NAMALWA (cell line): ENCODE measurements around the gene LFNG.

Source experiments
- DNase-seq: peaks from one replicate; pipeline ENCODE4 v3.0.0-alpha.2; 2015; ENCODE audit warnings: low spot score

The LFNG gene

DNA sequence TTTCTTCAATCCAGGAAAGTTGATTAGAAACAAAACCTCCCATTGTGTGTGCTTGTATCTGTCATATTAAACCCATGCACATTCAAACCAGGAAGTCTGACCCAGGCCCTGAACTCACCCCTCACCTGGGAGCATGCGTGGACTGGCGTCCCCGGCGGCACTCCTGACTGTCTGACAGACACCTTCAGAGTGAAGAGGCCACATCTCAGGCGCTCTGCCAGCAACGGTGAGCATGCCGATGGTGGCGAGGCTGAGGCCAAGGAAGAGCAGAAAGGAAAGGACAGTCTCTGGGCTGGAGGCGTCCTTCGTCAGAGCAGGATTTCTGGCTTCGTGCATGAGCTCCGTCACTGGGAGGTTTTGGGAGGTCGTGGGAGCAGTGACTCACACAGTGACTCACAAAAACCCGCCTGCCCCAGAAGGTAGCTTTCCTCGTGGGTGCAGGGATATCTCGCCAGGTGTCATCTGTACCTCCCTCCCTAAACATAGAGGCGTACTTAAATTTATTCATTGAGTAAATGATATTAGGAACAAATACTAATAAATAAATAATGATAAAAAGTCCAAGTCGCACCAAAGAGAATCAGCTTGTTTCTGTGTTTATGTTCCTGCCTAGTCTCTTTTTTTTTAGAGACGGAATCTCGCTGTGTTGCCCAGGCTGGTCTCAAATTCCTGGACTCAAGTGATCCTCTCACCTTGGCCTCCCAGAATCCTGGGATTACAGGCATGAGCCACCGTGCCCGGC is 52.7 kb downstream of the LFNG start:
- DNase-seq = no peak

- no peak for DNase-seq
Observed at GRCh38 chr7:2573761-2574160, 54.2 kb downstream of the LFNG start.

DNA sequence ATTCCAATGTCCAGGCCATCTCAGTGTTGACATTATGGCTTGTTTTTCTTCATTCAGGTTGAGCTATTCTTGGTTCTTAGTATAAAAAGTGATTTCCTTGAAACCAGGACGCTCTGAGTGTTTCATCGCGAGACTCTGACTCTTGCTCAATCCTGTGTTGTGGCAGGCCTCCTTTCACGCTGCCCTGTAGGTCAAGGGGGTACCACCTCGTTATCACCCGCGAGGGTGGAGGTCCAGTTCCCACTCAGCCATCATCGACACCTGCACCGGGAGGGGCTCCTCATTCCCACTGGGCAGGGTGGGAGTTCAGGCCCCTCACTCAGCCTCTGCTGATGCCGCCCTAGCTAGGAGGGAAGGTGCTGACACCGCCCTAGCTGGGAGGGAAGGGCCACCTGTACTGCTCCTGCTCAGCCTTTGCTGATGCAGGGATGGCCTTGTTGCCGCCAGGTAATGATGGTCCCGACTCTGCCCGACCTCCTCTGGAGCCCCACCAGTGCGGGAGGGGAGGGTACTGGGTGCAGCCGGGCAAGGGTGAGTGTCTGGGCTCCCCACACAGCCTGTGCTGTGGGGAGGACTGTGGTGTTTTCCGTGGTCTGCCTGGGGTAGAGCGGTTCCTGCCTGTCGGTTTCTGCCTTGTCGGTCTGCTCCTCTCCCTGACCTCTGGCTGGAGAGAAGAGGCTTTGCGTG is 55.6 kb downstream of the LFNG start:
- no peak for DNase-seq

DNA sequence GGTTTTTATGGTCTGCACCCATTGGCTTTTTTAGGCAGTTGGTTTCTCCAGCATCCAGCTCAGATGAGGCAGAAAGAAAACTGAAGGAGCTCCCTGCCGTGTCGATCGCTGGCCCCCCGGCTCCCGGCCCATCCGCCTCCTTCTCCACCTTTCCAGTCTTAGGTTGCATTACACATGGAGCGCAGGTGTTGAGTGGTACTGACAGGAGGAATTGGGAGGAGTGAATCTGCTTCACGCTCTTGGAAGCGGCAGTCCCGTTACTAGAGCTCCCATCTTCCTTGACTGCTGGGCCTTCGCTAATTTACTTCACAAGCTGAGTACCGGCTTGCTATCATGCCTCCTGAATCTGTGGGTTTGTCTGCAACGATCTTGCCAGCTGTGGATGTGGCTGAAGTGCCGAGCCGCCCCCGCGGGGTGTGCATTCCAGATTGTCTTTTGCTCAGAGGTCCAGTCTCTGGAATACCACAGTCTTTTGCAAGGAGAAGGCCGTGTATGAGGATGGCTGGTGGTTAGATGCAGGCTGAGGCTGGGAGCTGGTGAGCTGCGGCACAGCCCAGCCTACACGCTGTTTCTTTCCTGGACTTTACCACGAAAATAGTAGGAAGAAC is 56.3 kb downstream of the LFNG start:
- no peak for DNase-seq

- DNase-seq = no peak
Observed at GRCh38 chr7:2576742-2577491, 57.3 kb downstream of the LFNG start.
